ENCODE results near the gene SART1. TPM values are rescaled to one million over a fixed set of nuclear protein-coding genes. Genes with fewer than 3 reads are reported as not detected.
A peak's percentile ranks its signal among the peaks of the same experiment; 100 is the strongest.

The SART1 gene
- total RNA-seq, 1 donor from 2014 or later: 28.8 TPM

DNA sequence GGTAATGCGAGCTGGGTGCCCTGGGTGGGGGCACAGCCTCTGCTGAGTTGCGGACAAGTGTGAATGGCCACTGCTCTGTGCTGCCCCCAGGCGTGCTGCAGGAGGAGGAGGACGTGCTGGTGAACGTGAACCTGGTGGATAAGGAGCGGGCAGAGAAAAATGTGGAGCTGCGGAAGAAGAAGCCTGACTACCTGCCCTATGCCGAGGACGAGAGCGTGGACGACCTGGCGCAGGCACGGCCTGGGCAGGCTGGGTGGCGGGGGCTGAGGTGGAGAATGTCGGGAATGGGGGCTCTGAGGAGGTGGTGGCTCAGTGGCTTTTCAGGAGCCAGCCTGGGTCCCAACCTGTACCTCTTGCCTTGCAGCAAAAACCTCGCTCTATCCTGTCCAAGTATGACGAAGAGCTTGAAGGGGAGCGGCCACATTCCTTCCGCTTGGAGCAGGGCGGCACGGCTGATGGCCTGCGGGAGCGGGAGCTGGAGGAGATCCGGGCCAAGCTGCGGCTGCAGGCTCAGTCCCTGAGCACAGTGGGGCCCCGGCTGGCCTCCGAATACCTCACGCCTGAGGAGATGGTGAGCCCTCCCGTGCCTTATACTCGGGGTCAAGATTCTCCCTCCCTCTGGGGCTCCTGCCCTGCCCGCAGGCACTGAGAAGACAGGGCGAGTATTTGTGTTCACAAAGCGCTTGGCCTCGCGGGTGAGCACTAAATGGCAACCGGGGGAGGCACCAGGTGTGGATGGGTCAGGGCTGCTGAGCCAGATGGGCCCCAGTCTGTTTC is 4.6 kb downstream of the SART1 start:
- DNase-seq (ENCODE audit: low read depth): no peak
- no peak for TF ChIP-seq CTCF (conservative IDR thresholded peaks at IDR 0.05; ENCODE audit: low read depth, low read length)

GRCh38 chr11:65967329-65967934 is 5.9 kb downstream of the SART1 start:
- DNase-seq (ENCODE audit: low read depth): no peak
- H3K4me3 ChIP-seq (ENCODE audit: low read depth, low read length): no peak overlapping the region
- TF ChIP-seq CTCF (conservative IDR thresholded peaks at IDR 0.05; ENCODE audit: low read depth, low read length): no peak

More for the DNA sequence above, 4.6 kb downstream of the SART1 start:
- no peak overlapping the region for H3K4me3 ChIP-seq (ENCODE audit: low read depth, low read length)

- TF ChIP-seq CTCF (conservative IDR thresholded peaks at IDR 0.05; ENCODE audit: low read depth, low read length): peak; percentile 19
- H3K4me3 ChIP-seq (ENCODE audit: low read depth, low read length): no peak overlapping the region
- no peak for DNase-seq (ENCODE audit: low read depth)
Observed at GRCh38 chr11:65968600-65969482, 7.3 kb downstream of the SART1 start.

DNA sequence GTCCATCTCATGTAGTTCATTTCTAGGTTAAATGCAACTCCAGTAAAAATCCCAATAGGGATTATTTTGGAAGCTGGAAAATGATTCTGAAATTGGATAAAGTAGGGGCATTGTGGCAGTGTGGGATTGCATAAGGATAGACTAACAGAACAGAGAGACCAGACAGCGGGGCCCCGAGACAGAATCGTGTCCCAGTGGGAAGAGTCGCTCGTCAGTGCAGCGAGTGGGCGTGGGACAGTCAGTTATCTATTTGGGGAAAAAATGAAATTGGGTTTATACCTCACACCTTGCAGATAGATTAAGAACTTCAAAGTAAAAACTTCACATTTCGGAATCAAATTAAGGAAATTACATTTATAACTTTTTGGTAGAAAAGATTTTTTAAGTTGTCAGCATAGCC is 10.6 kb downstream of the SART1 start:
- H3K4me3 ChIP-seq (ENCODE audit: low read depth, low read length): no peak overlapping the region
- DNase-seq (ENCODE audit: low read depth): no peak
- no peak for TF ChIP-seq CTCF (conservative IDR thresholded peaks at IDR 0.05; ENCODE audit: low read depth, low read length)

GRCh38 chr11:65973439-65974110 is 12.0 kb downstream of the SART1 start:
- no peak overlapping the region for H3K4me3 ChIP-seq (ENCODE audit: low read depth, low read length)
- TF ChIP-seq CTCF (conservative IDR thresholded peaks at IDR 0.05; ENCODE audit: low read depth, low read length): no peak
- no peak for DNase-seq (ENCODE audit: low read depth)

- DNase-seq (ENCODE audit: low read depth): no peak
- TF ChIP-seq CTCF (conservative IDR thresholded peaks at IDR 0.05; ENCODE audit: low read depth, low read length): no peak
- no peak overlapping the region for H3K4me3 ChIP-seq (ENCODE audit: low read depth, low read length)
Observed at GRCh38 chr11:65975771-65976170, 14.2 kb downstream of the SART1 start.
